ENCODE measurements around the gene TMBIM6. TPM values are rescaled to one million over a fixed set of nuclear protein-coding genes. Genes with fewer than 3 reads are reported as not detected.

Gene TMBIM6
- total and polyA plus RNA-seq, 7 experiments from 2014 or later, result 307 to 916 (median 392) TPM

- CTCF ChIA-PET, result interaction anchor here (2.9 kb wide), 1 partner anchor 54 kb away, joined by 10 read pairs; no protein-coding TSS in a partner anchor
- ATAC-seq, result peak; percentile 75
Measured at GRCh38 chr12:49698619-49699545, 42.5 kb upstream of the TMBIM6 start.

GRCh38 chr12:49702009-49702408 lies 39.3 kb upstream of the TMBIM6 start:
- H3K9me3 Mint-ChIP-seq, result no peaks in the 10 kb centered on the region
- Histone ChIP-seq H3K27ac (ENCODE audit: low read depth, low read length) (no peak overlapping the region), H3K4me1 (ENCODE audit: control insufficient read depth in 2 of 2, insufficient read depth in 2 of 2, low read length in 2 of 2) (peaks cover 25 to 54% of the 10 kb centered on the region in 2 donors), H3K36me3 (ENCODE audit: control insufficient read depth in 2 of 3, insufficient read depth in 3 of 3, low read length in 3 of 3) (peaks cover 0 to 7% (median 0%) of the 10 kb centered on the region in 3 experiments), H3K4me3 (ENCODE audit: low read length) (no peak overlapping the region), H3K9me3 (ENCODE audit: control insufficient read depth in 2 of 3, low read length in 3 of 3) (no peaks in the 10 kb centered on the region), H3K27me3 (ENCODE audit: control insufficient read depth in 2 of 2, insufficient read depth in 2 of 2, low read length in 2 of 2) (no peaks in the 10 kb centered on the region)
- H3K27ac Mint-ChIP-seq, result peak overlapping the region in 3 of 9 donors; percentile 28 to 88 (median 70)
- no peaks in the 10 kb centered on the region for H3K27me3 Mint-ChIP-seq
- no peak for DNase-seq
- CTCF ChIA-PET, result interaction anchor here (6.1 to 11.5 kb wide), 2 partner anchors 27 to 57 kb away, joined by 48 to 229 read pairs; no protein-coding TSS in a partner anchor
- intact Hi-C loops (cut with micrococcal nuclease), result loop anchor here in 1 of 2 donors (10.0 kb wide), 1 partner anchor 337 kb away; the partner anchor contains the start of gene SPATS2
- H3K4me1 Mint-ChIP-seq, result peaks cover 57 to 84% (median 74%) of the 10 kb centered on the region in 7 donors
- POLR2A ChIA-PET, result interaction anchor here (0.6 to 10.5 kb wide), 4 partner anchors 12 to 39 kb away, joined by 6 to 131 read pairs (median 48); no protein-coding TSS in a partner anchor
- no peak for ATAC-seq
- H3K36me3 Mint-ChIP-seq, result peaks cover 0 to 3% (median 0%) of the 10 kb centered on the region in 5 donors
- no peak overlapping the region for H3K4me3 Mint-ChIP-seq

More at GRCh38 chr12:49698619-49699545, 42.5 kb upstream of the TMBIM6 start:
- no peaks in the 10 kb centered on the region for H3K9me3 Mint-ChIP-seq
- intact Hi-C loops (cut with micrococcal nuclease), result loop anchor here (1.0 to 2.0 kb wide), 2 partner anchors 8 to 28 kb away; partner anchors contain the start of gene FMNL3 (in 1 of the 2)
- Histone ChIP-seq H3K4me3 (ENCODE audit: low read length) (peak overlapping the region; percentile 54), H3K27me3 (ENCODE audit: control insufficient read depth in 2 of 2, insufficient read depth in 2 of 2, low read length in 2 of 2) (no peaks in the 10 kb centered on the region), H3K27ac (ENCODE audit: low read depth, low read length) (peak overlapping the region; percentile 34), H3K4me1 (ENCODE audit: control insufficient read depth in 2 of 2, insufficient read depth in 2 of 2, low read length in 2 of 2) (peaks cover 14 to 39% of the 10 kb centered on the region in 2 donors), H3K36me3 (ENCODE audit: control insufficient read depth in 2 of 3, insufficient read depth in 3 of 3, low read length in 3 of 3) (no peaks in the 10 kb centered on the region), H3K9me3 (ENCODE audit: control insufficient read depth in 2 of 3, low read length in 3 of 3) (no peaks in the 10 kb centered on the region)
- POLR2A ChIA-PET, result interaction anchor here (1.0 to 3.3 kb wide), 6 partner anchors 15 to 51 kb away, joined by 3 to 18 read pairs (median 6); no protein-coding TSS in a partner anchor
- H3K36me3 Mint-ChIP-seq, result peaks cover 0 to 3% (median 0%) of the 10 kb centered on the region in 5 donors
- peak in 8 of 9 donors; percentile 15 to 54 (median 24) for DNase-seq
- H3K4me3 Mint-ChIP-seq, result peak overlapping the region; percentile 75 to 90 (median 84)
- peaks cover 44 to 74% (median 65%) of the 10 kb centered on the region in 7 donors for H3K4me1 Mint-ChIP-seq
- H3K27ac Mint-ChIP-seq, result peak overlapping the region; percentile 32 to 93 (median 83)
- H3K27me3 Mint-ChIP-seq, result no peaks in the 10 kb centered on the region

- ATAC-seq (no peak), DNase-seq (no peak)
- POLR2A ChIA-PET, result interaction anchor here (0.9 to 10.5 kb wide), 5 partner anchors 13 to 58 kb away, joined by 3 to 131 read pairs (median 40); no protein-coding TSS in a partner anchor
- H3K4me3 ChIP-seq (ENCODE audit: low read length), result no peak overlapping the region
- H3K4me3 Mint-ChIP-seq, result peak overlapping the region in 6 of 10 donors; percentile 13 to 71 (median 32)
- H3K27me3 Mint-ChIP-seq, result peaks cover 0 to 2% (median 0%) of the 10 kb centered on the region in 5 donors
- peaks cover 0 to 8% (median 0%) of the 10 kb centered on the region in 3 experiments for H3K36me3 ChIP-seq (ENCODE audit: control insufficient read depth in 2 of 3, insufficient read depth in 3 of 3, low read length in 3 of 3)
- peaks cover 25 to 52% of the 10 kb centered on the region in 2 donors for H3K4me1 ChIP-seq (ENCODE audit: control insufficient read depth in 2 of 2, insufficient read depth in 2 of 2, low read length in 2 of 2)
- CTCF ChIA-PET, result interaction anchor here (0.7 to 11.5 kb wide), 9 partner anchors 8 to 682 kb away, joined by 3 to 229 read pairs (median 5); no protein-coding TSS in a partner anchor
- intact Hi-C loops (cut with micrococcal nuclease), result loop anchor here (1.0 to 10.0 kb wide), 2 partner anchors 15 to 338 kb away; partner anchors contain the start of gene SPATS2 (in 1 of the 2)
- no peak overlapping the region for H3K27ac ChIP-seq (ENCODE audit: low read depth, low read length)
- peaks cover 0 to 3% (median 0%) of the 10 kb centered on the region in 5 donors for H3K36me3 Mint-ChIP-seq
- H3K27me3 ChIP-seq (ENCODE audit: control insufficient read depth in 2 of 2, insufficient read depth in 2 of 2, low read length in 2 of 2), result no peaks in the 10 kb centered on the region
- no peaks in the 10 kb centered on the region for H3K9me3 ChIP-seq (ENCODE audit: control insufficient read depth in 2 of 3, low read length in 3 of 3)
- no peaks in the 10 kb centered on the region for H3K9me3 Mint-ChIP-seq
- peak overlapping the region in 8 of 9 donors; percentile 6 to 88 (median 39) for H3K27ac Mint-ChIP-seq
- H3K4me1 Mint-ChIP-seq, result peaks cover 61 to 83% (median 70%) of the 10 kb centered on the region in 7 donors
Measured at GRCh38 chr12:49702676-49703215, 38.6 kb upstream of the TMBIM6 start.

GRCh38 chr12:49703647-49704137 lies 37.7 kb upstream of the TMBIM6 start:
- ChIA-PET POLR2A (interaction anchor here (0.9 to 10.5 kb wide), 9 partner anchors 8 to 59 kb away, joined by 3 to 131 read pairs (median 5); partner anchors contain the start of gene TMBIM6), CTCF (interaction anchor here (0.5 to 11.5 kb wide), 11 partner anchors 14 to 81 kb away, joined by 3 to 229 read pairs (median 5); partner anchors contain the start of gene TMBIM6)
- H3K27me3 ChIP-seq (ENCODE audit: control insufficient read depth in 2 of 2, insufficient read depth in 2 of 2, low read length in 2 of 2), result no peaks in the 10 kb centered on the region
- Mint-ChIP-seq H3K9me3 (no peaks in the 10 kb centered on the region), H3K27me3 (peaks cover 0 to 2% (median 0%) of the 10 kb centered on the region in 5 donors), H3K4me1 (peaks cover 52 to 76% (median 64%) of the 10 kb centered on the region in 7 donors), H3K36me3 (peaks cover 0 to 3% (median 0%) of the 10 kb centered on the region in 5 donors), H3K27ac (peak overlapping the region in 8 of 9 donors; percentile 18 to 88 (median 53)), H3K4me3 (peak overlapping the region; percentile 8 to 78 (median 54))
- intact Hi-C loops (cut with micrococcal nuclease), result loop anchor here (1.0 to 10.0 kb wide), 2 partner anchors 16 to 339 kb away; partner anchors contain the start of gene SPATS2 (in 1 of the 2)
- no peak overlapping the region for H3K4me3 ChIP-seq (ENCODE audit: low read length)
- no peak overlapping the region for H3K27ac ChIP-seq (ENCODE audit: low read depth, low read length)
- no peaks in the 10 kb centered on the region for H3K9me3 ChIP-seq (ENCODE audit: control insufficient read depth in 2 of 3, low read length in 3 of 3)
- ATAC-seq (no peak), DNase-seq (peak in 5 of 9 donors; percentile 9 to 62 (median 30))
- H3K36me3 ChIP-seq (ENCODE audit: control insufficient read depth in 2 of 3, insufficient read depth in 3 of 3, low read length in 3 of 3), result peaks cover 0 to 8% (median 0%) of the 10 kb centered on the region in 3 experiments
- H3K4me1 ChIP-seq (ENCODE audit: control insufficient read depth in 2 of 2, insufficient read depth in 2 of 2, low read length in 2 of 2), result peaks cover 23 to 44% of the 10 kb centered on the region in 2 donors

- CTCF ChIA-PET, result interaction anchor here (0.5 to 11.5 kb wide), 12 partner anchors 22 to 139 kb away, joined by 3 to 229 read pairs (median 4); partner anchors contain the start of gene BCDIN3D
- peak overlapping the region; percentile 72 to 94 (median 86) for H3K27ac Mint-ChIP-seq
- POLR2A ChIA-PET, result interaction anchor here (0.6 to 10.5 kb wide), 15 partner anchors 16 to 379 kb away, joined by 3 to 131 read pairs (median 9); partner anchors contain the start of genes PRPF40B and TMBIM6
- H3K9me3 Mint-ChIP-seq, result no peaks in the 10 kb centered on the region
- Histone ChIP-seq H3K9me3 (ENCODE audit: control insufficient read depth in 2 of 3, low read length in 3 of 3) (no peaks in the 10 kb centered on the region), H3K27ac (ENCODE audit: low read depth, low read length) (peak overlapping the region; percentile 92), H3K36me3 (ENCODE audit: control insufficient read depth in 2 of 3, insufficient read depth in 3 of 3, low read length in 3 of 3) (peaks cover 0 to 8% (median 0%) of the 10 kb centered on the region in 3 experiments), H3K4me3 (ENCODE audit: low read length) (peak overlapping the region; percentile 78), H3K4me1 (ENCODE audit: control insufficient read depth in 2 of 2, insufficient read depth in 2 of 2, low read length in 2 of 2) (peaks cover 11 to 32% of the 10 kb centered on the region in 2 donors), H3K27me3 (ENCODE audit: control insufficient read depth in 2 of 2, insufficient read depth in 2 of 2, low read length in 2 of 2) (no peaks in the 10 kb centered on the region)
- peak overlapping the region; percentile 78 to 96 (median 92) for H3K4me3 Mint-ChIP-seq
- DNase-seq, result peak in 1 of 9 donors; percentile 44
- peaks cover 40 to 60% (median 52%) of the 10 kb centered on the region in 7 donors for H3K4me1 Mint-ChIP-seq
- H3K36me3 Mint-ChIP-seq, result peaks cover 0 to 3% (median 0%) of the 10 kb centered on the region in 5 donors
- no peak for ATAC-seq
- H3K27me3 Mint-ChIP-seq, result peaks cover 0 to 16% (median 0%) of the 10 kb centered on the region in 5 donors
- intact Hi-C loops (cut with micrococcal nuclease), result loop anchor here (1.0 to 10.0 kb wide), 6 partner anchors 9 to 347 kb away; partner anchors contain the start of genes MCRS1 (in 1 of the 2) and SPATS2 (in 1 of the 2)
Measured at GRCh38 chr12:49705479-49706134, 35.8 kb upstream of the TMBIM6 start.
